GM20431 (cell line): ENCODE data around the gene ZNF892.
"Not testable (repeated sequence)": the region's sequence is repeated elsewhere in the genome, so short reads cannot be mapped to it uniquely, and the experiment has no call there.

Experiments
- in situ Hi-C: fragments of 300-500 bp; cut with MseI, MboI; formaldehyde crosslinking; loops from one replicate; pipeline ENCODE4 v1.15.0; 2020; ENCODE audit warnings: low sequenced_read_pairs; ENCODE audit not compliant: unreplicated experiment

ZNF892 gene

GRCh38 chr2:95220449-95220848 is 13.1 kb downstream of the ZNF892 start:
- in situ Hi-C loops = no loop called here

DNA sequence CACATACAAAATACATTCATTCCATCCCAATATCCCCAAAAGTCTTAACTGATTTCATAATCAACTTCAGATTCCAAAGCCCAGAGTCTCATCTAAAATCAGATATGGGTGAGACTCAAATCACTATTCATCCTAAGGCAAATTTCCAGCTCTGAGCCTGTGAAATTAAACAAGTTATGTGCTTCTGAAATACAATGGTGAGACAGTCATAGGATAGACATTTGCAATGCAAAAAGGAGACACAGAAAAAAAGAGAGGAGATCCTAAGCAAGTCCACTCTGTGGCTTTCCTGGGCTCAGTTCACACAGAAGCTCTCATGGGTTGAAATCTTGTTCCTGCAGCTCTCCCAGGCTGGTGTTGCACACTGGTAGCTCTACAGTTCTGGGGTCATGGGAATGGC is 18.3 kb downstream of the ZNF892 start:
- in situ Hi-C loops = no loop called here

GRCh38 chr2:95231723-95232122 is 24.4 kb downstream of the ZNF892 start:
- in situ Hi-C loops = no loop called here

- in situ Hi-C loops = no loop called here
Measured at GRCh38 chr2:95232232-95232631, 24.9 kb downstream of the ZNF892 start.

DNA sequence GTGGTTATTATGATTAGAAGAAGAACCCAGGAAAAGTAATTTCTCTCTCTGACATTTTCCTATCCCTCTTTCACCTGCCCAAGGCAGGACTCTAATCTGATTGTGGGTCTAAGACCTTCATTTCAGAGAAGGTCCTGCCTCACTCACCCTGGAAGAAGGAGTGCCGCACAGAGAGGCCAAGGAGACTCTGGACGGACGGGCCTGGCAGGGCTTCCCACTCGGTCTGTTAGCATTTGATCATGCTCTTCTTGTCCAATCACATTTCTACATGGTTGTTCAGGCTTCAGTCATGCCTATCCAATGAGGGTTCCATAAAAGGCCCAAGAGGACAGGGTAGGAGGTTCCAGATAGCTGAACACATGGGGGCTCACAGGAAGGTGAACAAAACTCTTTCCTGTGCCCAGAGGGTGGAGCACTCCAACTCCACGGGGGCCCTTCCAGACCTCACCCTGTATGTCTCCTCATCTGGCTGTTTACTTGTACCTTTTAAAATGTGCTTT is 27.0 kb downstream of the ZNF892 start:
- in situ Hi-C loops = no loop called here

DNA sequence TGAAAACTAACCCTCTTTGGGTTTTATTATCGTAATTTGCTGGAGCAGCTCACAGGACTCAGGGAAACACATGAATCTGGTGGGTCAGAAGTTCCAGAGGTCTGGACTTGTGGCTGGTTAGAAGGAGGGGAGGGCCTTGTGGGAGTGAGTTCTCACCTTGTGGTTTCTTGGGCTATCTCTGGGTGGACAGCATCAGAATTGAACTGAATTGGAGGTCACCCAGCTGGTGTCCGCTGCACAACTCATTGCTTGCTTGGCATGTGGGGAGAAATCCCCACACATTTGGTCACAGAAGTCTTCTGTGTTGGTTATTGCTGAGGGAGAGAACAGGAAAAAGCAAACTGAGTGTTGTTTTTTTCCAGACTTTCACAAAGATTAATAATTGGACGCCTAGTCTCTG is 27.5 kb downstream of the ZNF892 start:
- in situ Hi-C loops = no loop called here

DNA sequence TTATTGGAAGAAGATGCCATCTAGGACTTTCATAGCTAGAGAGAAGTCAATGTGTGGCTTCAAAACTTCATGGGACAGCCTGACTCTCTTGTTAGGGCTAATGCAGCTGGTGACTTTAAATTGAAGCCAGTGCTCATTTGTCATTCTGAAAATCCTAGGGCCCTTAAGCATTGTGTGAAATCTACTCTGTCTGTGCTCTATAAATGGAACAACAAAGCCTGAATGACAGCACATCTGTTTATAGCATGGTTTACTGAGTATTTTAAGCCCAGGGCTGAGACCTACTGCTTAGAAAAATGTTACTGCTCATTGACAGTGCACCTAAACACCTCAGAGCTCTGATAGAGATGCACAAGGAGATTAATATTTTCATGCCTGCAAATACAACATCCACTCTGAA is 30.8 kb downstream of the ZNF892 start:
- in situ Hi-C loops = no loop called here

- in situ Hi-C loops = no loop called here
Measured at GRCh38 chr2:95240091-95240490, 32.8 kb downstream of the ZNF892 start.

DNA sequence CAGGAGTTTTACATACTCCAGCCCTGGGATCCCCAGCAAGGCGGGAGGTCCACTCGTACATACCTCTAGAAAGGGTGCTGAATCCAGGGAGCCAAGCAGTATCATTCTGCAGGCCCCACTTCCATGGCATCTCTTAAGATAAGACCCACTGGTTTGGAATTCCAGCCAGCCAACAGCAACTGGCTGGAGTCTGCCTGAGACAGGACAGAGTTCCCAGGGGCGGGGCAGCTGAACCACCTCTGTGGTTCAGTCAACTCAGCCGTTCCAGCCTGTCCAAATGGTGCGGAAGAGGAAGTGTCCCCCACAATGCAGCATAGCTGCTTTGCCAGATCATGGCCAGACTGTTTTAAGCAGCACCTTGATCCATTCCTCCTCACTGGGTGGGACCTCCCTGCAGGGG is 33.2 kb downstream of the ZNF892 start:
- in situ Hi-C loops = no loop called here

DNA sequence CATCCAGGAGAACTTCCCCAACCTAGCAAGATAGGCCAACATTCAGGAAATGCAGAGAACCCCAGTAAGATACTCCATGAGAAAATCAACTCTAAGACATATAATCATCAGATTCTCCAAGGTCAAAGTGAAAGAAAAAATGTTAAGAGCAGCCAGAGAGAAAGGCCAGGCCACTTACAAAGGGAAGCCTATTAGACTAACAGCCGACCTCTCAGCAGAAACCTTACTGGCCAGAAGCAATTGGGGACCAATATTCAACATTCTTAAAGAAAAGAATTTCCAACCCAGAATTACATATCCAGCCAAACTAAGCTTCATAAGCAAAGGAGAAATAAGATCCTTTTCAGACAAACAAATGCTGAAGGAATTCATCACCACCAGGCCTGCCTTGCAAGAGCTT is 34.8 kb downstream of the ZNF892 start:
- in situ Hi-C loops = not testable (repeated sequence)
